Chondrocyte (in vitro differentiated cells): Measurements from ENCODE around the gene FLNB. TPM values are rescaled to one million over a fixed set of nuclear protein-coding genes. Genes with fewer than 3 reads are reported as not detected.
A peak's percentile ranks its signal among the peaks of the same experiment; 100 is the strongest.

ENCODE experiments used
- DNase-seq: peaks from one replicate; pipeline ENCODE4 v3.0.0; 2021; ENCODE audit warnings: mixed read lengths, low spot score
- H3K27ac Mint-ChIP-seq: one replicate; pipeline ENCODE4 v1.8.0; 2021; ENCODE audit warnings: mild to moderate bottlenecking, moderate library complexity, mixed read lengths; ENCODE audit not compliant: unreplicated experiment
- H3K27me3 Mint-ChIP-seq: 2 replicates; pipeline ENCODE4 v1.8.0; 2021; ENCODE audit warnings: low read depth, mixed read lengths
- H3K36me3 Mint-ChIP-seq: 2 replicates; pipeline ENCODE4 v1.8.0; 2021; ENCODE audit warnings: low read depth, mixed read lengths
- H3K4me1 Mint-ChIP-seq: 2 replicates; pipeline ENCODE4 v1.8.0; 2021; ENCODE audit warnings: low read depth, mild to moderate bottlenecking, mixed read lengths
- H3K4me3 Mint-ChIP-seq: one replicate; pipeline ENCODE4 v1.8.0; 2021; ENCODE audit warnings: mild to moderate bottlenecking, moderate library complexity, mixed read lengths; ENCODE audit not compliant: unreplicated experiment
- H3K9me3 Mint-ChIP-seq: 2 replicates; pipeline ENCODE4 v1.8.0; 2021; ENCODE audit warnings: low read depth, mixed read lengths
- CTCF ChIP-seq: fragments of 200-600 bp; sonication (generic); IDR thresholded peaks from 2 replicates; pipeline ENCODE4 v1.5.0; 2021; ENCODE audit warnings: antibody characterized with exemption, mild to moderate bottlenecking, moderate library complexity
- total RNA-seq: library from RNA; stranded (reverse); gene quantifications from 3 replicates; pipeline ENCODE4 v1.2.1, GENCODE V29; 2021

The FLNB gene
- total RNA-seq, 1 donor from 2014 or later = 70.2 TPM

DNA sequence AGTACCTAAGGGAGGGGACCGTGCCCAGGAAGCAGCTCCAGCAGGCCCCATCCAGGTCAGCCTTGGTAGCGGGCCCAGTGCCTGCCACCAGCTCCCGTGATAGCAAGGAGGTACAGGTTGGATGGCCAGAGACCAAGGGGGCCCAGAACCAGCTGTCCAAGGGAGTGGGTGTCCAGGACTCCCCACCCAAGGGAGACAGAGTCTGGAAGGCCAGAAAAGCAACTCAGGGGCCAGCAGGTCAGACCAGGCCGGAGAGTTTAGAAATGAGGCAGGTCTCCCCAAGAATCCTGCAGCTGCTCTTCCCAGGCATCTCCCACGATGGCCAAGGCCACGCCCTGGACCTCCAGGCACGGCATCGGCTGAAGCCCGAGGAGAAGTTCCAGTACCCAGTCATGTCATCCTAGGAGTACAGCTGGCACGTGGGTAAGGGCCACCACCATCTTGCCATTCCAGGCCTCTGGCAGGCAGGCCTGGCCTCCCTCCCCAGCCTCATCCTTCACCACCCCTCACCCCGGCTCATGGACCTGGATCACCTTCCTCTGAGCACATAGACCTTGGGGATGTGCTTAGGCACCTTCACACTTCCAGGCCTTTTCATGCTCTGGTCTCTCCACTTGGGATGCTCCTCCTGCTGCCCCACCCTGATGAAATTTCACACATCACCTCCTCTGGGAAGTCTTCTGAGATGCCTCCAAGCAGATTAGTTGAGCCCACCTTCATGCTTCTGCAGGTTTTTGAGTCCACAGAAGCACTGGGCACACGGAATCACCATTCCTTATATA lies 172.1 kb downstream of the FLNB start:
- no peak for DNase-seq
- Mint-ChIP-seq H3K27ac (no peak overlapping the region), H3K36me3 (no peaks in the 10 kb centered on the region), H3K9me3 (no peaks in the 10 kb centered on the region), H3K4me3 (no peak overlapping the region), H3K4me1 (peaks cover 10% of the 10 kb centered on the region), H3K27me3 (no peaks in the 10 kb centered on the region)
- TF ChIP-seq CTCF = no peak

DNA sequence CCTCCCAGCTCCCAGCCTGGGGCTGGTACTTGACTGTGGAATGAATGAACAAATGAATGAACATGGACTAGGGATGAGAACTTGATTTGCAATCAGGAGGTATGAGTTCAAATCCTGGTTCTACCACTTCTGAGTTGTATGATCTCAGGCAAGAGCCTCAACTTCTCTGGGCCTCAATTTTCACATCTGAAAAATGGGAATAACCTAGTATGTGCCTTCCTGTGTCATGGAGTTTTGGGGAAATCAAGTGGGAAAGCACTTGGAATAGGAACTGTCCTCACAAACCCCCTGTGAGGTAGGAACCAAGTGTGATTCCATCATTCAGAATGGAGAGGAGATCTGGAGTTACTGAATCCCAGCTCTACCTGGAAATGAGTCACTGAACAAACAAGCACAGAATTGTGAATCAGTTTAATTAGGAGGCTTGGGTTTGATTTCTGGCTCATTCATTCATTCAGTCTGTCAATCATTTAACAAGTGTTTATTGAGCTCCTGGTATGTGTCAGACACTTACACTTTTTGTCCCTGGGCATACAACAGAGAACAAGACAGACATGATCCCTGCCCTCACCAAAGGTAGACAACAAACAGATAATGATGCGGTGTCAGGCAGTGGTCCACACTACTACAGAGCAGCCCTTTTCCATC lies 172.8 kb downstream of the FLNB start:
- Mint-ChIP-seq H3K4me1 (peaks cover 5% of the 10 kb centered on the region), H3K36me3 (no peaks in the 10 kb centered on the region), H3K4me3 (no peak overlapping the region), H3K27ac (no peak overlapping the region), H3K27me3 (no peaks in the 10 kb centered on the region), H3K9me3 (no peaks in the 10 kb centered on the region)
- TF ChIP-seq CTCF = no peak
- no peak for DNase-seq

DNA sequence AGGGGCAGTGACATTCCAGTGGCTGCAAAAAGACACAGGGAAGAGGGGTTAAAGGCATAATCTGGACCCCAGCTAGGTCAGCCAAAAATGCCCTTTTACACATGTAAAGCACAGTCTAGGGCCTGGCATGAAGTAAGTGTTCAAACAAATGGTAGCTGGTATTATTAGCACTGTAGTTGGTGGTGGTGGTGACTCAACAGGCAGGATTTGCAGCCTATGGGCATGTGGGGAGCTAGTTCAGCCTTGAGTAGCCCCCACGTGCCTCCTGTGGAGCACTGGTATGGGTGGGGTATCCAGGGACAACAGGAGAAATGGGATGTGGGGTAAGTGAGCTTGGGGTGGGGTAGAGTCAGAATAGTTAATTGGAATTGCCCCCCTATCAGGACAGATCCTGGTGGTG lies 175.0 kb downstream of the FLNB start:
- no peaks in the 10 kb centered on the region for H3K36me3 Mint-ChIP-seq
- no peak overlapping the region for H3K4me3 Mint-ChIP-seq
- no peak overlapping the region for H3K27ac Mint-ChIP-seq
- peaks cover under 1% of the 10 kb centered on the region for H3K4me1 Mint-ChIP-seq
- no peaks in the 10 kb centered on the region for H3K27me3 Mint-ChIP-seq
- no peaks in the 10 kb centered on the region for H3K9me3 Mint-ChIP-seq
- TF ChIP-seq CTCF = no peak
- no peak for DNase-seq

DNA sequence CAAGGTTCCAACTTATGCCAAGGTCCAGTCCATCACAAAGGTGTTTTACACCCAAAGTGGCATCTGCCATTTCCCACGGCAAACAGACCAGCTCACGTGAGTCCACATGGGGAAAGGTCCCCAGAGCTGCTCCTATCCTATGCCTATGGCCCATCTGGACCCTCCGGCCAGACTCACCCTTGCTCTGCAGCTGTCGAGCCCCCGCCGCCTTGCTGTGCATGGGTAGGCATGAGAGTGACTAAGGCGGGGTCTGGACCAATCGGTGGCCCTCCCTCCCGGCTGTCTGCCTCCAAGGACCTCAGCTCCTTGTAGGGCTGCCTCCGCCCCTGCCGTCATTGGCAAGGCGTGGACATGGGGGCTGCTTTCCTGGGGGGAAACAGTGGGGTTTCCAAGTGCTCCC lies 175.7 kb downstream of the FLNB start:
- DNase-seq = peak; percentile 90
- H3K27me3 Mint-ChIP-seq = no peaks in the 10 kb centered on the region
- TF ChIP-seq CTCF = no peak
- no peak overlapping the region for H3K4me3 Mint-ChIP-seq
- no peak overlapping the region for H3K27ac Mint-ChIP-seq
- H3K4me1 Mint-ChIP-seq = no peaks in the 10 kb centered on the region
- H3K9me3 Mint-ChIP-seq = no peaks in the 10 kb centered on the region
- H3K36me3 Mint-ChIP-seq = no peaks in the 10 kb centered on the region

GRCh38 chr3:58184309-58184981 lies 176.2 kb downstream of the FLNB start:
- no peaks in the 10 kb centered on the region for H3K4me1 Mint-ChIP-seq

More at GRCh38 chr3:58184309-58184981, 176.2 kb downstream of the FLNB start:
- H3K9me3 Mint-ChIP-seq = no peaks in the 10 kb centered on the region
- H3K27ac Mint-ChIP-seq = no peak overlapping the region
- DNase-seq = peak; percentile 35
- no peaks in the 10 kb centered on the region for H3K36me3 Mint-ChIP-seq
- no peak for TF ChIP-seq CTCF
- H3K27me3 Mint-ChIP-seq = no peaks in the 10 kb centered on the region
- no peak overlapping the region for H3K4me3 Mint-ChIP-seq
